ENCODE data around the gene SLC39A9. TPM values are rescaled to one million over a fixed set of nuclear protein-coding genes. Genes with fewer than 3 reads are reported as not detected.
"Not testable (repeated sequence)": the region's sequence is repeated elsewhere in the genome, so short reads cannot be mapped to it uniquely, and the experiment has no call there.

Gene SLC39A9
- total RNA-seq, 3 donors from 2014 or later = 71.1 to 92.3 (median 73.8) TPM

DNA sequence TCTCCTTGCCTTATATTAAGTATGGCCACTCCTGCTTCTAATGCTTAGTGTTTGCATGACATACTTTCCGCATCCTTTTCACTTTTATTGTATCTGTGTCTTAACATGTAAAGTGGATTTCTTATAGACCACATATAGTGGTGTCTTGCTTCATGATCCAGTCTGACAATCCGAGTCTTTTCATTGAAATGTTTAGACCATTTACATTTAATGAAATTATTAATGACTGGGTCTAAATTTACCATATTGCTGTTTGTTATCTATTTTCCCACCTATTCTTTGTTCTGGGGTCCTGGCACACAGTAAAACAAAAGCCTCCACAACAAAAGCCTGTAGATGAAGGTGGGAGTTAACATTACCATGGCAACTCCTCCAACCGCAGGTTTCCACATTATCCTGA is 23.3 kb upstream of the SLC39A9 start:
- intact Hi-C loops (cut with DNase I; ENCODE audit: low total_unique reads) = loop anchor here (2.0 kb wide), 1 partner anchor 32 kb away; no protein-coding TSS in a partner anchor
- Histone ChIP-seq H3K9me3 (no peaks in the 10 kb centered on the region), H3K27me3 (no peaks in the 10 kb centered on the region), H3K27ac (no peak overlapping the region), H3K4me3 (no peak overlapping the region), H3K4me1 (no peaks in the 10 kb centered on the region), H3K36me3 (no peaks in the 10 kb centered on the region)
- DNase-seq (ENCODE audit: low spot score in 2 of 2) = no peak
- TF ChIP-seq POLR2AphosphoS5 (IDR thresholded peaks at IDR 0.05) (no peak), POLR2A (IDR thresholded peaks at IDR 0.05) (no peak)
- TF ChIP-seq, protein P1, sequence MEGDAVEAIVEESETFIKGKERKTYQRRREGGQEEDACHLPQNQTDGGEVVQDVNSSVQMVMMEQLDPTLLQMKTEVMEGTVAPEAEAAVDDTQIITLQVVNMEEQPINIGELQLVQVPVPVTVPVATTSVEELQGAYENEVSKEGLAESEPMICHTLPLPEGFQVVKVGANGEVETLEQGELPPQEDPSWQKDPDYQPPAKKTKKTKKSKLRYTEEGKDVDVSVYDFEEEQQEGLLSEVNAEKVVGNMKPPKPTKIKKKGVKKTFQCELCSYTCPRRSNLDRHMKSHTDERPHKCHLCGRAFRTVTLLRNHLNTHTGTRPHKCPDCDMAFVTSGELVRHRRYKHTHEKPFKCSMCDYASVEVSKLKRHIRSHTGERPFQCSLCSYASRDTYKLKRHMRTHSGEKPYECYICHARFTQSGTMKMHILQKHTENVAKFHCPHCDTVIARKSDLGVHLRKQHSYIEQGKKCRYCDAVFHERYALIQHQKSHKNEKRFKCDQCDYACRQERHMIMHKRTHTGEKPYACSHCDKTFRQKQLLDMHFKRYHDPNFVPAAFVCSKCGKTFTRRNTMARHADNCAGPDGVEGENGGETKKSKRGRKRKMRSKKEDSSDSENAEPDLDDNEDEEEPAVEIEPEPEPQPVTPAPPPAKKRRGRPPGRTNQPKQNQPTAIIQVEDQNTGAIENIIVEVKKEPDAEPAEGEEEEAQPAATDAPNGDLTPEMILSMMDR (IDR thresholded peaks at IDR 0.05) = no peak

DNA sequence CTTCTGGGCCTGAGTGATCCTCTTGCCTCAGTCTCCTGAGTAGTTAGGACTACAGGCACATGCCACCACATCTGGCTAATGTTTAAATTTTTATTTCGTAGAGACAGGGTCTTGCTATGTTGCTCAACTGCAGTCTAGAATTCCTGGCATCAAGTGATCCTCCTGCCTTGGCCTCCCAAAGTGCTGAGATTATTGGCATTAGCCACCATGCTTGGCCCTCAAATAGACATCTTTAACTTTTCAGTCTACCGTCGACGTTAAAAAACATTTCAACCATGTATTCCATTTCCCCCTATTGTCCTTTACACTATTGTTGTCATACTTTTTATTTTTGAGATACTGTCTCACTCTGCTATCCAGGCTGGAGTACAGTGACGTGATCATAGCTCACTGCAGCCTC is 22.8 kb upstream of the SLC39A9 start:
- Histone ChIP-seq H3K27me3 (no peaks in the 10 kb centered on the region), H3K36me3 (no peaks in the 10 kb centered on the region), H3K9me3 (no peaks in the 10 kb centered on the region), H3K4me3 (no peak overlapping the region), H3K4me1 (no peaks in the 10 kb centered on the region), H3K27ac (no peak overlapping the region)
- intact Hi-C loops (cut with DNase I; ENCODE audit: low total_unique reads) = loop anchor here (2.0 kb wide), 1 partner anchor 31 kb away; no protein-coding TSS in a partner anchor
- DNase-seq (ENCODE audit: low spot score in 2 of 2) = no peak
- no peak for TF ChIP-seq POLR2A (IDR thresholded peaks at IDR 0.05)
- TF ChIP-seq, protein P1 (IDR thresholded peaks at IDR 0.05) = no peak
- no peak for TF ChIP-seq POLR2AphosphoS5 (IDR thresholded peaks at IDR 0.05)

DNA sequence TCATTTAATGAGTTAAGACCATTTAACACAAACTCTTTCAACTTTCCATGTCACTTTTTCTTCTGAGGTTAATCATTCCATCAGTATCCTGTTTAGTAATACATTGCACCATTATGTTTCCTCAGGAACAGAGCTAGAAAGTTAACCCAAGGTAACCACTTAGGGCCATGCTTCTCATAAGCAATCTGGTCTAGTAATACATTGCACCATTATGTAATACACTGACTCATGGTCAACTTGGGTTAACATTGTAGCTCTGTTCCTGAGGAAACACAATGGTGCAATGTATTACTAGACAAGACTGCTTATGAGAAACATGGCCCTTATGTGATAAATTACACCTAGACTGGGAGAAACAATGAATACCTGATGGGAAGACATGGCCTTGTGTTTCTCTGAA is 22.1 kb upstream of the SLC39A9 start:
- no peak for TF ChIP-seq POLR2AphosphoS5 (IDR thresholded peaks at IDR 0.05)
- intact Hi-C loops (cut with DNase I; ENCODE audit: low total_unique reads) = no loop called here
- H3K4me1 ChIP-seq = no peaks in the 10 kb centered on the region
- no peak overlapping the region for H3K27ac ChIP-seq
- no peaks in the 10 kb centered on the region for H3K36me3 ChIP-seq
- DNase-seq (ENCODE audit: low spot score in 2 of 2) = no peak
- H3K27me3 ChIP-seq = no peaks in the 10 kb centered on the region
- no peaks in the 10 kb centered on the region for H3K9me3 ChIP-seq
- no peak overlapping the region for H3K4me3 ChIP-seq

DNA sequence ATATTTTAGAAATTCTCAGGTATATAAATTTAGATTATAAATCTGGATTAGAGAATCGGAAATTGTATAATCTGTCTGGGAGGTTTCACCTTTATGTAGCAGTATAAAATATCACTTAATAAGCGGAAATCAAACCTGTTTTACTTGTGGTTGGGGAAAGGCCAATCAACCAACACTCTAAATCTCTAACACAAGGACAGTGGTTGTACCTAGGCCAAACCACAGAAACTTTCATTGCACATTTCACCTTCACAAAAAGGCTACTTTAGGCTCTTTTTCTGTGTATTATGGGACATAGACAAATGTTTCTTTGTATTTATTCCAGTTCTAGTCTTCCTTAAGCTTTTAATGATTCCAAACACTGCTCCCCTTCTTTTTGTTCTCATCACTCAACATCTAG is 20.2 kb upstream of the SLC39A9 start:
- no peak for DNase-seq (ENCODE audit: low spot score in 2 of 2)
- Histone ChIP-seq H3K9me3 (no peaks in the 10 kb centered on the region), H3K4me3 (no peak overlapping the region), H3K27me3 (no peaks in the 10 kb centered on the region), H3K36me3 (no peaks in the 10 kb centered on the region), H3K27ac (no peak overlapping the region), H3K4me1 (no peaks in the 10 kb centered on the region)
- TF ChIP-seq POLR2AphosphoS5 (IDR thresholded peaks at IDR 0.05) = no peak
- TF ChIP-seq, protein P1 (IDR thresholded peaks at IDR 0.05) = no peak
- TF ChIP-seq POLR2A (IDR thresholded peaks at IDR 0.05) = no peak
- intact Hi-C loops (cut with DNase I; ENCODE audit: low total_unique reads) = no loop called here

DNA sequence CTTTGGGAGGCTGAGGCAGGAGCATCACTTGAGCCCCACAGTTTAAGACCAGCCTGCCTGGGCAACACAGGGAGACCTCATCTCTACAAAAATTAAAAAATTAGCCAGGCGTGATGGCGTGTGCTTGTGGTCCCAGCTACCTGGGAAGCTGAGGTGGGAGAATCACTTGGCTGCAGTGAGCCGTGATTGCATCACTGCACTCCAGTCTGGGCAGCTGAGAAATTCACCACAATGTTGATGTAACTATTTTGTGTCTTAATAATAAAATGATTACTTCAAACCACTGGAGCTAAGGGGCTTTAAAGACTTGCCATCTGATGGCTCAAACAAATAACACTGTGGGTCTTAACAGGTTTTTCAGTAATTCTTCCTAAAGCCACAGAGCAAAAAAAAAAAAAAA is 11.2 kb upstream of the SLC39A9 start:
- Histone ChIP-seq H3K36me3 (no peaks in the 10 kb centered on the region), H3K9me3 (no peaks in the 10 kb centered on the region), H3K27me3 (no peaks in the 10 kb centered on the region), H3K4me3 (no peak overlapping the region), H3K4me1 (no peaks in the 10 kb centered on the region), H3K27ac (no peak overlapping the region)
- intact Hi-C loops (cut with DNase I; ENCODE audit: low total_unique reads) = no loop called here
- TF ChIP-seq POLR2A (IDR thresholded peaks at IDR 0.05) = no peak
- no peak for TF ChIP-seq POLR2AphosphoS5 (IDR thresholded peaks at IDR 0.05)
- TF ChIP-seq, protein P1 (IDR thresholded peaks at IDR 0.05) = no peak
- no peak for DNase-seq (ENCODE audit: low spot score in 2 of 2)

DNA sequence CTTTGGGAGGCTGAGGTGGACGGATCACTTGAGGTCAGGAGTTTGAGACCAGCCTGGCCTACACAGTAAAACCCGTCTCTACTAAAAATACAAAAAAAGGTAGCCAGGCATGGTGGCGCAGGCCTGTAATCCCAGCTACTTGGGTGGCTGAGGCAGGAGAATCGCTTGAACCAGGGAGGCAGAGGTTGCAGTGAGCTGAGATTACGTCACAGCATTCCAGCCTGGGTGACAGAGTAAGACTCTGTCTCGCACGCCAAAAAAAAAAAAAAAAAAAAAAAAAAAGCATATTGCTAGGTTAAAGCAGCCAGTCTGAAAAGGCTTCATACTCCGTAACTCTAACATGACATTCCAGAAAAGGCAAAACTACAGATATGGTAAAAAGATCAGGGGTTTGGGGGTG is 7.1 kb upstream of the SLC39A9 start:
- intact Hi-C loops (cut with DNase I; ENCODE audit: low total_unique reads); H3K36me3 ChIP-seq; H3K27ac ChIP-seq; H3K9me3 ChIP-seq; H3K4me1 ChIP-seq; H3K4me3 ChIP-seq; DNase-seq (ENCODE audit: low spot score in 2 of 2); H3K27me3 ChIP-seq: not testable (repeated sequence)
